ENCODE measurements around the gene TCF20. TPM values are rescaled to one million over a fixed set of nuclear protein-coding genes. Genes with fewer than 3 reads are reported as not detected.

The TCF20 gene
- total and polyA plus RNA-seq, 8 donors, result 5.8 to 50.0 (median 18.8) TPM

GRCh38 chr22:42256220-42256619 lies 14.2 kb downstream of the TCF20 start:
- intact Hi-C loops (cut with DNase I; ENCODE audit: low total_unique reads), result no loop called here
- WGBS, 5 donors, result 52 to 70% (median 62%) methylated on average over 2 of the region's 2 CpGs
- Histone ChIP-seq H3K4me3 (no peak overlapping the region), H3K27me3 (no peaks in the 10 kb centered on the region), H3K9me3 (no peaks in the 10 kb centered on the region), H3K4me1 (peaks cover 0 to 47% (median 22%) of the 10 kb centered on the region in 4 donors), H3K27ac (no peak overlapping the region), H3K36me3 (no peaks in the 10 kb centered on the region)
- TF ChIP-seq CTCF (IDR thresholded peaks at IDR 0.05) (no peak), EP300 (IDR thresholded peaks at IDR 0.05) (no peak), POLR2A (IDR thresholded peaks at IDR 0.05) (no peak), POLR2AphosphoS5 (IDR thresholded peaks at IDR 0.05) (no peak)
- DNase-seq, result peak in 1 of 2 donors; percentile 53

- intact Hi-C loops (cut with DNase I; ENCODE audit: low total_unique reads), result no loop called here
- Histone ChIP-seq H3K4me3 (no peak overlapping the region), H3K27me3 (no peaks in the 10 kb centered on the region), H3K9me3 (no peaks in the 10 kb centered on the region), H3K27ac (no peak overlapping the region), H3K4me1 (peaks cover 0 to 4% (median 0%) of the 10 kb centered on the region in 4 donors), H3K36me3 (no peaks in the 10 kb centered on the region)
- no peak for DNase-seq
- no peak for TF ChIP-seq POLR2AphosphoS5 (IDR thresholded peaks at IDR 0.05)
- no peak for TF ChIP-seq POLR2A (IDR thresholded peaks at IDR 0.05)
- no peak for TF ChIP-seq EP300 (IDR thresholded peaks at IDR 0.05)
- no peak for TF ChIP-seq CTCF (IDR thresholded peaks at IDR 0.05)
- WGBS, 5 donors, result 83 to 92% (median 85%) methylated on average over 4 of the region's 4 CpGs
Observed at GRCh38 chr22:42249831-42250230, 20.6 kb downstream of the TCF20 start.

- no peak for TF ChIP-seq CTCF (IDR thresholded peaks at IDR 0.05)
- TF ChIP-seq EP300 (IDR thresholded peaks at IDR 0.05), result no peak
- no peak for TF ChIP-seq POLR2A (IDR thresholded peaks at IDR 0.05)
- TF ChIP-seq POLR2AphosphoS5 (IDR thresholded peaks at IDR 0.05), result no peak
- intact Hi-C loops (cut with DNase I; ENCODE audit: low total_unique reads), result no loop called here
- Histone ChIP-seq H3K27me3 (no peaks in the 10 kb centered on the region), H3K4me1 (peaks cover 0 to 4% (median under 1%) of the 10 kb centered on the region in 4 donors), H3K36me3 (no peaks in the 10 kb centered on the region), H3K27ac (no peak overlapping the region), H3K9me3 (no peaks in the 10 kb centered on the region), H3K4me3 (no peak overlapping the region)
- no peak for DNase-seq
- WGBS, 5 donors, result 0 to 87% (median 57%) methylated on average over 1 of the region's 1 CpG
Observed at GRCh38 chr22:42248995-42249394, 21.5 kb downstream of the TCF20 start.

GRCh38 chr22:42247596-42247995 lies 22.9 kb downstream of the TCF20 start:
- no peaks in the 10 kb centered on the region for H3K36me3 ChIP-seq
- DNase-seq, result no peak
- no peak overlapping the region for H3K4me3 ChIP-seq
- no peaks in the 10 kb centered on the region for H3K27me3 ChIP-seq
- H3K4me1 ChIP-seq, result peaks cover 0 to 4% (median 2%) of the 10 kb centered on the region in 4 donors
- H3K9me3 ChIP-seq, result no peaks in the 10 kb centered on the region
- intact Hi-C loops (cut with DNase I; ENCODE audit: low total_unique reads), result no loop called here
- TF ChIP-seq POLR2A (IDR thresholded peaks at IDR 0.05) (no peak), EP300 (IDR thresholded peaks at IDR 0.05) (no peak), CTCF (IDR thresholded peaks at IDR 0.05) (no peak), POLR2AphosphoS5 (IDR thresholded peaks at IDR 0.05) (no peak)
- WGBS, 5 donors, result 87 to 95% (median 92%) methylated on average over 3 of the region's 3 CpGs
- H3K27ac ChIP-seq, result no peak overlapping the region
